ENCODE measurements around the gene CCDC13.
"Not testable (repeated sequence)": the region's sequence is repeated elsewhere in the genome, so short reads cannot be mapped to it uniquely, and the experiment has no call there.

The CCDC13 gene

DNA sequence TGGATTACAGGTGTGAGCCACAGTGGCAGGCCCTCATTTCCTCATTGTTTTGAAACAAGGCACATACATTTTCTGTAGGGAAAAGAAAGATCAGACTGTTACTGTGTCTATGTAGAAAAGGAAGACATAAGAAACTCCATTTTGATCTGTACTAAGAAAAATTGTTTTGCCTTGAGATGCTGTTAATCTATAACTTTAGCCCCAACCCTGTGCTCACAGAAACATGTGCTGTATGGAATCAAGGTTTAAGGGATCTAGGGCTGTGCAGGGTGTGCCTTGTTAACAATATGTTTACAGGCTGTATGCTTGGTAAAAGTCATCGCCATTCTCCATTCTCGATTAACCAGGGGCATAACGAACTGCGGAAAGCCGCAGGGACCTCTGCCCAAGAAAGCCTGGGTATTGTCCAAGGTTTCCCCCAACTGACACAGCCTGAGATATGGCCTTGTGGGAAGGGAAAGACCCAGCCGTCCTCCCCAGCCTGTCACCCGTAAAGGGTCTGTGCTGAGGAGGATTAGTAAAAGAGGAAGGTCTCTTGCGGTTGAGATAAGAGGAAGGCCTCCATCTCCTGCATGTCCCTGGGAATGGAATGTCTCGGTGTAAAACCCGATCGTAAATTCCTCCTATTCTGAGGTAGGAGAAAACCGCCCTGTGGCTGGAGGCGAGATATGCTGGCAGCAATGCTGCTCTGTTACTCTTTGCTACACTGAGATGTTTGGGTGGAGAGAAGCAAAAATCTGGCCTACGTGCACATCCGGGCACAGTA lies 38.2 kb upstream of the CCDC13 start:
- not testable (repeated sequence) for H4K91ac ChIP-seq (ENCODE audit: low read depth, low read length, poor library complexity); H2BK120ac ChIP-seq (ENCODE audit: low read depth, low read length); H3K79me1 ChIP-seq (ENCODE audit: low read depth, low read length); H3K36me3 ChIP-seq (replicated peaks in 1 of 2; ENCODE audit: control insufficient read depth in 2 of 2, insufficient read depth in 2 of 2, low read length in 2 of 2); H3K14ac ChIP-seq (ENCODE audit: low read length); H3K27ac ChIP-seq (replicated peaks; ENCODE audit: low read length); H3K4me1 ChIP-seq (ENCODE audit: control insufficient read depth in 2 of 2, insufficient read depth in 1 of 2, low read depth in 1 of 2, low read length in 2 of 2); H3K9me3 ChIP-seq (replicated peaks in 1 of 2; ENCODE audit: control insufficient read depth in 2 of 2, insufficient read depth in 1 of 2, low read depth in 1 of 2, low read length in 2 of 2); H2BK12ac ChIP-seq (ENCODE audit: low read length); H3K4me3 ChIP-seq (ENCODE audit: low read length in 2 of 2); H2BK5ac ChIP-seq (ENCODE audit: low read length); H3K9ac ChIP-seq (ENCODE audit: low read depth, low read length, poor library complexity); DNase-seq (ENCODE audit: low spot score); H3K18ac ChIP-seq (ENCODE audit: low read length); H2AK5ac ChIP-seq (ENCODE audit: low read depth, low read length); H2AFZ ChIP-seq (ENCODE audit: low read length); H3K4ac ChIP-seq (ENCODE audit: low read length); H3K4me2 ChIP-seq (ENCODE audit: insufficient read depth, low read length, poor library complexity, severe bottlenecking); H4K8ac ChIP-seq (ENCODE audit: low read depth, low read length); H3K23ac ChIP-seq (ENCODE audit: low read depth, low read length, poor library complexity); H2BK15ac ChIP-seq (ENCODE audit: low read length); H3K27me3 ChIP-seq (ENCODE audit: control insufficient read depth in 3 of 3, insufficient read depth in 3 of 3, low read depth in 1 of 3, low read length in 3 of 3)
- no CpG with 5 or more reads among the region's 15 CpGs for WGBS, 2 donors (ENCODE audit: extremely low coverage in 2 of 2, insufficient read length in 2 of 2, insufficient replicate concordance in 1 of 2)

DNA sequence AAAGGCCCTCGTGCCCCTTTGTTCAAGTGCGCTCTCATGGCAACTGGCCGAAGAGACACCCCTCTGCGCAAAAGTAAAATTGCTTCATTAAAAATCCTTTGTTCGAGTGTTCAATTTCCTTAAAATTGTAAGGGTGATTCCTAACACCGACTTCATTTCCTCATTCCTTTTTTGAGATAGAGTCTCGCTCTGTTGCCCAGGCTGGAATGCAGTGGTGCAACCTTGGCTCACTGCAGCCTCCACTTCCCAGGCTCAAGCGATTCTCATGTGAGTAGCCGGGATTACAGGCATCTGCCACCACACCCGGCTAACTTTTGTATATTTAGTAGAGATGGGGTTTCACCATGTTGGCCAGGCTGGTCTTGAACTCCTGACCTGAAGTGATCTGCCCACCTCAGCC lies 37.7 kb upstream of the CCDC13 start:
- not testable (repeated sequence) for H2AK5ac ChIP-seq (ENCODE audit: low read depth, low read length); H3K4ac ChIP-seq (ENCODE audit: low read length); H3K18ac ChIP-seq (ENCODE audit: low read length); H2BK5ac ChIP-seq (ENCODE audit: low read length); H2BK12ac ChIP-seq (ENCODE audit: low read length); DNase-seq (ENCODE audit: low spot score); H3K36me3 ChIP-seq (replicated peaks in 1 of 2; ENCODE audit: control insufficient read depth in 2 of 2, insufficient read depth in 2 of 2, low read length in 2 of 2); H2BK15ac ChIP-seq (ENCODE audit: low read length); H2BK120ac ChIP-seq (ENCODE audit: low read depth, low read length); H3K27ac ChIP-seq (replicated peaks; ENCODE audit: low read length); H4K91ac ChIP-seq (ENCODE audit: low read depth, low read length, poor library complexity); H3K4me1 ChIP-seq (ENCODE audit: control insufficient read depth in 2 of 2, insufficient read depth in 1 of 2, low read depth in 1 of 2, low read length in 2 of 2); H3K23ac ChIP-seq (ENCODE audit: low read depth, low read length, poor library complexity); H3K9me3 ChIP-seq (replicated peaks in 1 of 2; ENCODE audit: control insufficient read depth in 2 of 2, insufficient read depth in 1 of 2, low read depth in 1 of 2, low read length in 2 of 2); H3K9ac ChIP-seq (ENCODE audit: low read depth, low read length, poor library complexity); H3K4me2 ChIP-seq (ENCODE audit: insufficient read depth, low read length, poor library complexity, severe bottlenecking); H3K4me3 ChIP-seq (ENCODE audit: low read length in 2 of 2); H3K79me1 ChIP-seq (ENCODE audit: low read depth, low read length); H3K14ac ChIP-seq (ENCODE audit: low read length); H4K8ac ChIP-seq (ENCODE audit: low read depth, low read length); H2AFZ ChIP-seq (ENCODE audit: low read length)
- WGBS, 2 donors (ENCODE audit: extremely low coverage in 2 of 2, insufficient read length in 2 of 2, insufficient replicate concordance in 1 of 2), result no CpG with 5 or more reads among the region's 10 CpGs
- peaks cover 0 to 13% (median 0%) of the 10 kb centered on the region in 3 experiments for H3K27me3 ChIP-seq (ENCODE audit: control insufficient read depth in 3 of 3, insufficient read depth in 3 of 3, low read depth in 1 of 3, low read length in 3 of 3)

DNA sequence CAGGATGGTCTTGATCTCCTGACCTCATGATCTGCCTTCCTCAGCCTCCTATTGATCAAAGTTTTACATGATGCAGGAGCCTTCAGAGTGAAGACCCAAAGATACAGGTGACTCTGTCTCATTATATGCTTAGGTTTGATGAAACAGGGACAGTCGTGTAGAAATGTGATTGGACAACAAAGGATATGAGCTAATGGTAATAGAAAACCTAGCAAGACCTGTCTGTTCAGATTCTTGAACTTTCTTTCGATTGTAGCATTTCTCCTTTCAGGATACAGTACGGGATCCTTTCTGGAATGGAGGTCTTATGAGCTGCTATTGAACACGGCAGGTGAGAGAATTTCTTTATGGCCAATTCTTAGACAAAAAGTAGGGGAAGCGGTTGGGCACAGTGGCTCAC lies 36.1 kb upstream of the CCDC13 start, which contains the start of gene ACKR2:
Gene ACKR2 (plus strand): TSS at position 244 of the 400 bp plus-strand sequence. CDS start 55,058 bp downstream, outside the sequence.
- Histone ChIP-seq H2BK120ac (ENCODE audit: low read depth, low read length) (no peak within 1 kb of the TSS), H4K91ac (ENCODE audit: low read depth, low read length, poor library complexity) (no peak within 1 kb of the TSS), H3K4ac (ENCODE audit: low read length) (no peak within 1 kb of the TSS), H3K36me3 (replicated peaks in 1 of 2; ENCODE audit: control insufficient read depth in 2 of 2, insufficient read depth in 2 of 2, low read length in 2 of 2) (no peaks in the 10 kb centered on the region), H3K18ac (ENCODE audit: low read length) (no peak within 1 kb of the TSS), H4K8ac (ENCODE audit: low read depth, low read length) (no peak within 1 kb of the TSS), H3K27ac (replicated peaks; ENCODE audit: low read length) (no peak within 1 kb of the TSS), H2AK5ac (ENCODE audit: low read depth, low read length) (no peak within 1 kb of the TSS), H3K79me1 (ENCODE audit: low read depth, low read length) (no peaks in the 10 kb centered on the region), H3K27me3 (ENCODE audit: control insufficient read depth in 3 of 3, insufficient read depth in 3 of 3, low read depth in 1 of 3, low read length in 3 of 3) (peaks cover 0 to 14% (median 8%) of the 10 kb centered on the region in 3 experiments), H2AFZ (ENCODE audit: low read length) (no peak within 1 kb of the TSS), H3K4me1 (ENCODE audit: control insufficient read depth in 2 of 2, insufficient read depth in 1 of 2, low read depth in 1 of 2, low read length in 2 of 2) (peaks cover 5 to 6% of the 10 kb centered on the region in 2 donors), H3K14ac (ENCODE audit: low read length) (no peak within 1 kb of the TSS), H3K9ac (ENCODE audit: low read depth, low read length, poor library complexity) (no peak within 1 kb of the TSS), H3K23ac (ENCODE audit: low read depth, low read length, poor library complexity) (no peak within 1 kb of the TSS), H2BK15ac (ENCODE audit: low read length) (no peak within 1 kb of the TSS), H3K9me3 (replicated peaks in 1 of 2; ENCODE audit: control insufficient read depth in 2 of 2, insufficient read depth in 1 of 2, low read depth in 1 of 2, low read length in 2 of 2) (no peaks in the 10 kb centered on the region), H2BK5ac (ENCODE audit: low read length) (no peak within 1 kb of the TSS), H3K4me3 (ENCODE audit: low read length in 2 of 2) (no peak within 1 kb of the TSS), H3K4me2 (ENCODE audit: insufficient read depth, low read length, poor library complexity, severe bottlenecking) (no peak within 1 kb of the TSS), H2BK12ac (ENCODE audit: low read length) (no peak within 1 kb of the TSS)
- WGBS, 2 donors (ENCODE audit: extremely low coverage in 2 of 2, insufficient read length in 2 of 2, insufficient replicate concordance in 1 of 2), result no CpG with 5 or more reads among the region's 5 CpGs
- DNase-seq (ENCODE audit: low spot score), result no peak

DNA sequence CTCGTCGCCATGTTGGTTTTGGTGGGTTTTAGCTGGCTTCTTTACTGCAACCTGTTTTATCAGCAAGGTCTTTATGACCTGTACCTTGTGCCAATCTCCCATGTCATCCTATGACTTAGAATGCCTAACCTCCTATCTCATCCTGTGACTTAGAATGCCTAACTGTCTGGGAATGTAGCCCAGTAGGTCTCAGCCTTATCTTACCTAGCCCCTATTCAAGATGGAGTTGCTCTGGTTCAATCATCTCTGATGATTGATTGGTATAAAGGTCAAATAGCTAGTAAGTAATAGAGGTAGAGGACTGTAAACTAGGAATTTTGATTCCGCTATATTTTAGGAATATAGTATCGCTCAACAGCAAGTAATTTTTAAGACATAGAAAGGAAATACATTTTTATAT lies 34.9 kb upstream of the CCDC13 start:
- Histone ChIP-seq H3K27ac (replicated peaks; ENCODE audit: low read length) (no peak overlapping the region), H3K27me3 (ENCODE audit: control insufficient read depth in 3 of 3, insufficient read depth in 3 of 3, low read depth in 1 of 3, low read length in 3 of 3) (peaks cover 0 to 14% (median 8%) of the 10 kb centered on the region in 3 experiments), H3K9ac (ENCODE audit: low read depth, low read length, poor library complexity) (no peak overlapping the region), H4K8ac (ENCODE audit: low read depth, low read length) (no peak overlapping the region), H3K9me3 (replicated peaks in 1 of 2; ENCODE audit: control insufficient read depth in 2 of 2, insufficient read depth in 1 of 2, low read depth in 1 of 2, low read length in 2 of 2) (no peaks in the 10 kb centered on the region), H3K23ac (ENCODE audit: low read depth, low read length, poor library complexity) (no peak overlapping the region), H3K36me3 (replicated peaks in 1 of 2; ENCODE audit: control insufficient read depth in 2 of 2, insufficient read depth in 2 of 2, low read length in 2 of 2) (no peaks in the 10 kb centered on the region), H3K4me3 (ENCODE audit: low read length in 2 of 2) (no peak overlapping the region), H2BK5ac (ENCODE audit: low read length) (no peak overlapping the region), H3K18ac (ENCODE audit: low read length) (no peak overlapping the region), H3K4me2 (ENCODE audit: insufficient read depth, low read length, poor library complexity, severe bottlenecking) (no peak overlapping the region), H2BK12ac (ENCODE audit: low read length) (no peak overlapping the region), H3K4me1 (ENCODE audit: control insufficient read depth in 2 of 2, insufficient read depth in 1 of 2, low read depth in 1 of 2, low read length in 2 of 2) (peaks cover 5 to 6% of the 10 kb centered on the region in 2 donors), H3K4ac (ENCODE audit: low read length) (no peak overlapping the region), H2BK15ac (ENCODE audit: low read length) (no peak overlapping the region), H2AK5ac (ENCODE audit: low read depth, low read length) (no peak overlapping the region), H3K14ac (ENCODE audit: low read length) (no peak overlapping the region), H2AFZ (ENCODE audit: low read length) (no peak overlapping the region), H3K79me1 (ENCODE audit: low read depth, low read length) (peaks cover 2% of the 10 kb centered on the region), H2BK120ac (ENCODE audit: low read depth, low read length) (no peak overlapping the region), H4K91ac (ENCODE audit: low read depth, low read length, poor library complexity) (no peak overlapping the region)
- DNase-seq (ENCODE audit: low spot score), result no peak
- no CpG with 5 or more reads among the region's 4 CpGs for WGBS, 2 donors (ENCODE audit: extremely low coverage in 2 of 2, insufficient read length in 2 of 2, insufficient replicate concordance in 1 of 2)
